Body of pancreas (tissue), 4 donors: ENCODE results near the gene SYTL5.

Source experiments
- CTCF ChIP-seq, 7 experiments: fragments of 450-650 bp in 4 of 7; fragments of 200-600 bp in 3 of 7; sonication (generic) in 3 of 7; IDR thresholded peaks; one replicate each; pipeline ENCODE4 v1.5.1; 2016 to 2019; ENCODE audit warnings: antibody characterized with exemption in 7 of 7
- POLR2A ChIP-seq, 3 donors: fragments of 450-650 bp; IDR thresholded peaks; one replicate each; pipeline ENCODE4 v1.6.1; 2016; ENCODE audit warnings: antibody characterized with exemption in 3 of 3, mild to moderate bottlenecking in 2 of 3

- TF ChIP-seq CTCF (IDR thresholded peaks at IDR 0.05) (no peak), POLR2A (IDR thresholded peaks at IDR 0.05) (no peak)
Measured at GRCh38 chrX:38000706-38001105, 5.6 kb upstream of the SYTL5 start.
